ENCODE measurements around the gene ANTXR2.

ANTXR2 gene

DNA sequence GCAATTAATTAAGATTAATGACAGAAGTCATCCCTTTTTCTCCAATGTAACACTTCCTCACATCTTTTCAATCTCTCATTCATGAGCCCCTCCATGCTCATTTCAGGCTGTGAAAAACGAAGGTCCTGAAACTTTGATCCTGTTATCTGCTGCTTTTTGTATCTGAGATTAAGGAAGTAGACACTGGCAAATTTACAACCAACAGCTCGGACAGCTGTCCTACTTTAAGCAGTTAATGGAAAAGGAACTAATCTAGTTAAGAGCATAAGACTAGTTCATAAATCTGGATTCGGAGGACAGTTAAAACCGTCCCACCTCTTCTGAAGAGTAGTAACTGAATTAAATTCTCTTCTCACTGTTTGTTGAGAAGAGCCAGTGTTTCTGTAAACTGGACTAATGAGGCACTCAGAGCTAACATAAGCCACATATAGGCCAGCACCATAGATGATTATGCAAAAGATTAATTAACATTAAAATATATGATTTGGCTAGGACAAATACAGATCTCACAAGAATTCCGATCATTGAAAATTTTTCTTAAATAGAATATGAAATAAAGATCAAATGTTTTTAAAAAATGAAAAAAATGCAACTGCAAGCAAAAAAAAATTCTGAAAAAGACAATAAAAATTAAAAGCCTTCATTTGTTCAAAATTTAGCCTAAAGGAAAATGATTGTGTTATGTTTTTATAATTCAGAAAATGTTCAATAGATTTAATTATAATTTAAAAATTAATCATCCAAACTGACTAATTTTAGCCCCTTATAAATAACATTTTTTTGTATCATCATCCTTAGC, 114.4 kb downstream of the ANTXR2 start:
- Histone ChIP-seq H3K27ac (no peak overlapping the region), H3K4me3 (no peak overlapping the region)

DNA sequence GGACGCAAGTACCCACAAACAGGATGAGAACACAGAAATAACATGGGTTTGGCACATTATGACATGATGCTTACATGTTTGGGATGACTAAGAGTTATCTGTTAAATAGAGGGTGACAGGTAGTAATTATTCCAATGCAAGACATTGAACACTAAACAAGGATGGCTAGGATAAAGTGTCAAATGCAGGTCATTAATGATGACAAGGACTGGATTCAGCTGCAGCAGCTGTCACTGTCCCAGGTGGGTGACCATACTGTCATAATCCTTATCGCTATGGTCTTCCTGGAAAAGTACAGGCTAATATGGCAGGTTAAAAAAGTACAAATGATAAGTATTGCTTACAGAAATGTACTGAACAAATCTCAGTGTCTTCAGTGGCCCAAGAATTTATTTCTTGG, 123.9 kb downstream of the ANTXR2 start:
- Histone ChIP-seq H3K27ac (no peak overlapping the region), H3K4me3 (no peak overlapping the region)

DNA sequence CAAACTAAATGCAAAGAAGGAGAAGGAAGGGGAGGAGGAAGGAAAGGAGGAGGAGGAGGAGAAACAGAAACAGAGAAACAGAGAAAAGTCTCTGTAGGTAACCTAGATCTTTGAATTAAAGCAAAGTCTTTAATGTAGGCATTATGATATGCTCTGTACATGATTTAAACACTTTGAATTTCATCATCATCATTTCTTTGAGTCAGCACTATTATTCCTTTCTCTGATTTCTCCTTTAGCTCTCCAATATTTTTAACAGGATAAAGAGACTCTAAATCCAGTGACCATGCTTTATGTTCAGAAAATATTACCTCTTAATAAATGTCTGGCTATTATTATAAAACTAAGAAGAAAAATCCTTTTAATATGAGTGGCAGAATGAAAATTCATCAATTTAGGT, 124.3 kb downstream of the ANTXR2 start:
- Histone ChIP-seq H3K27ac (no peak overlapping the region), H3K4me3 (no peak overlapping the region)

DNA sequence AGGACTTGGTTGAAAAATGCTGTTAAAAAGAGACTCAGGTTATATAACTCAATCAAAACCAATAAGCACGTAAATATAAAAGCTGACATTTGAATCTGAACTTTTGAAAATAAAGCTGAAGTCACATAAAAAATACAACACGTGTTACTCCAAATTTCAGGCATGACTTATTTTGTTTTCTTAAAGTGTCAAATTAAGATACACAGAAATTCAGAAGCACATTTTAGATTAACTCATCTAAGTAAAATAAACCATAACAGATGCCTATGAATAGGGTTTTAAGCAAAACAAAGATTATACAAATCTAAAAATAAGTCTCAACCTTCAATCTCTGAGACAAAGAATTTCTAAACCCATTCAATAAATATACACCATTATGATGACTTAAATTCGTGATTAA, 124.8 kb downstream of the ANTXR2 start:
- no peak overlapping the region for H3K27ac ChIP-seq

DNA sequence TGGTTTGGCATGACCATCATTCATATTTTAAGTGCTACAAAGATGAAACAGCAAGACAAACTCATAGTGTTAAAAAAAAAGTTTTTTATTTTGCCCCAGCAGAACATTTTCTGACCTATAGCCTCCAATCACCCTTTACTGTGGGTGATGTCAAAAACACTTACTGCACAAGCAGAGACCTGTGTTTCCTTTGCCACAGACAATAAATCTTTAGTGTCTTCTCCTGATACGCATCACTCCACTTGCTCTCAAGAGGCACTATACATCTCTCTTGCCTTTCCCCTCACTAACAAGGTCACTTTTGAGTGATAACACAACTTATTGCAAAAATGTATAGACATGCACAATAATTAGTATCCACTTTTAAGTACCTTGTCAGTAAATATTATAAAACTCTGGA, 125.6 kb downstream of the ANTXR2 start:
- no peak overlapping the region for H3K4me3 ChIP-seq
- no peak overlapping the region for H3K27ac ChIP-seq

More for the DNA sequence above, 124.8 kb downstream of the ANTXR2 start:
- no peak overlapping the region for H3K4me3 ChIP-seq

DNA sequence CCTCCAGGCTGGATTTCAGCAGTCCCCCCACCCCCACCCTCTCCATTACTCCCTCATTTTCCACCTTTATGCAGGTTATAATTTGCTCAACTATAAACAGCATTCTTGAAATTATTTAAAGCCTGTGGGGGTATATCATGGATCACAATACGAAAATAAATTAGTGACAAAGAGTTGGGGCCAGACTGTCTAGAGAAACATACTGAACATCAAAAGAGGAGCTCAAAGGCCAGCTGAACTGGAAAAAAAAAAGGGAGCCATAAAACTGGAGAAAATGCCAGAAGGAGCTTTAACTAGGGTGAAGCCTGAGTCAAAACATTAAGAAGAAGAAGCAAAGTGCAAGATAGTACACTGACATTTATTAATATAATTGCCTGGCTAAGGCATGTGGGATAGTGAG, 137.8 kb downstream of the ANTXR2 start:
- H3K27ac ChIP-seq, result no peak overlapping the region

DNA sequence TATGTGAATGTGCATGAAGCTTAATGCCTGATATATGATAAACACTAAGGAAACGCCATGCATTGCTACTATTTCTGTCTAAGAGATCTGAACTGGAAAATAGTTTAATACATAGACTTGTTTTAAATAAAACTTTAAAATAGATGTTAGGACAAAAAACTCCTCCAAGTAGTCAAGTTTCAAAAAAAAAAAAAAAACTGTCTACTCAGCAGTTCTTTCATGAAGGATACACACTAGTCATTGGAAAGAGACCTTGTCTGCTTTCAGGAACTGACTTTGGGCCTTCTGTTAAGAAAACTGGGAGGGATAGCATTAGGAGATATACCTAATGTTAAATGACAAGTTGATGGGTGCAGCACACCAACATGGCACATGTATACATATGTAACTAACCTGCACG, 138.4 kb downstream of the ANTXR2 start:
- no peak overlapping the region for H3K4me3 ChIP-seq
- no peak overlapping the region for H3K27ac ChIP-seq

More for the DNA sequence above, 137.8 kb downstream of the ANTXR2 start:
- H3K4me3 ChIP-seq, result no peak overlapping the region

DNA sequence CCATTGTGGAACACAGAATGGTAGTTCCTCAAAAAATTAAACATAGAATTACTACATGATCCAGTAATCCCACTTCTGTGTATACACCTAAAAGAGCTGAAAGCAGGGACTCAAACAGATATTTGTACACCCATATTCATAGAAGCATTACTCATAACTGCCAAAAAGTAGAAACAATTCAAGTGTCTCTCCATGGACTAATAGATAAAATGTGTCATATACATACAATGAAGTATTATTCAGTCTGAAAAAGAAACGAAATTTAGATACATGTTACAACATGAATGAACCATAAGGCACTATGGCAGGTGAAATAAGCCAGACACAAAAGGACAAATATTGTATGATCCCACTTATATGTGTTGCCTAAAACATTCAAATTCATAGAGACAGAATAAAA, 145.1 kb downstream of the ANTXR2 start:
- H3K27ac ChIP-seq, result no peak overlapping the region
- no peak overlapping the region for H3K4me3 ChIP-seq

DNA sequence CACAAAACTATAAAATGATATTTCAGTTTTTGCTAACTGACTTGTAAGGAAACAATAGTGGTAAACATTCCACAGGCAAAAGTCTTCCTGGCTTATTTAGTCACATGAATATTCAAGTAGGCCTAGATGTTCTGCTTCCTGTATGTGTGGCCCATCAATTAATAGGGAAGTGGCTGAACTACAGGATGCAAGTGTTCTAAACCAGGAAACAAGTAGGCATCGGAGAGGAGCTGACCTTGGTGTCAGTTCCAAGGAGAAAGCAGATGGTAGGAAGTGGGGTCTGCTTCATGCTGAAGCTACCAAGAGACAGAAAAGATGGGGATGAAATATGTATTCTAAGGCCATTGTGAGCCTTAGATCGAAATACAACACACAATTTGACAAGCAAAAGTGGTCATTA, 149.7 kb downstream of the ANTXR2 start:
- Histone ChIP-seq H3K4me3 (no peak overlapping the region), H3K27ac (no peak overlapping the region)

DNA sequence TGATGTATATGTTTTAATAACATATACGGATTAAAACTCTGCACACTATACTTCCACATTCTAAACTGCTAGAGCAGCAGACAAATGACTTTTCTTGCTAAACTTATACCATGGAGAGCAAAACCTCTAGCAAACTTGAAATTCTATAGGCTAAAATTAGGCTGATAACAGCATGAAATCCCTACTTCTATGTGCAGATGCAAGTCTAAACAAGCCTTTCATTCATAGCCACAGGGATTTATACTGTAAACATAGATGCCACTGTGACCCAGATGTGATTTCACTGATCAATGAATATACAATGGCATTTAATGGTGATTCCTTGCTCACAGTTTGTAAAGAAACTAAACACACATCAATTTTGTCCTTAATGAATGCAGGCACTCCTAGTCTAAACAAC, 151.0 kb downstream of the ANTXR2 start:
- Histone ChIP-seq H3K27ac (no peak overlapping the region), H3K4me3 (no peak overlapping the region)

DNA sequence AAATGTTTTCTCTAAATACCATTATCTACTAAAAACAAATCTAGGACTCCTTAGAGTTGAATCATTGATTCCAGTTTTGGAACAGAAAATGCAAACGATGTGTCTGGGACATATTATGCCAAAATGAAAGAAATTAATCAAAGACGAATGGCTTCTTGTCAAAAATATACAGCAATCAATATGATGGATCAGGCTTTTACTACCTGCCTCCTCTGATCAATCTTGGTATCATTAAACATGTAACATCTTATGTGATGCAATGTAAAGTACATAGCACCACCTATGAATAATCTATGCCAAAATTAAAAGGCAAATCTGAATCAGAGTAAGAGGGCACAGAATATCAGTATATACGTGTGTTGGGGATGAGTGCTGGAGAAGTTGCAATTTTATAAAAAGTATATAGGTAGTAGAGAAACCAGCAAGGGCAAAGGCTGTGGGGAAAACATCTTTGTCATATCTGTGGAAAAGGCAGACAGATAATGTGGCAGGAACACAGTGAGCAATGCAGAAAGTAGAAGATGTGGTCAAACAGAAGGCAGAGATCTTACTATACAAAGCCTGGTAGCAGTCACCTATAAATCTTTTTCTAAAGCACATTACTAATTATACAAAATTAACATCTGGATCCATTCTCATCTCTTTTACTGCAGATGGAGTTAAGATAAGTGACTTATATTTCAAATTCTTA, 152.7 kb downstream of the ANTXR2 start:
- H3K27ac ChIP-seq, result no peak overlapping the region
- H3K4me3 ChIP-seq, result no peak overlapping the region

DNA sequence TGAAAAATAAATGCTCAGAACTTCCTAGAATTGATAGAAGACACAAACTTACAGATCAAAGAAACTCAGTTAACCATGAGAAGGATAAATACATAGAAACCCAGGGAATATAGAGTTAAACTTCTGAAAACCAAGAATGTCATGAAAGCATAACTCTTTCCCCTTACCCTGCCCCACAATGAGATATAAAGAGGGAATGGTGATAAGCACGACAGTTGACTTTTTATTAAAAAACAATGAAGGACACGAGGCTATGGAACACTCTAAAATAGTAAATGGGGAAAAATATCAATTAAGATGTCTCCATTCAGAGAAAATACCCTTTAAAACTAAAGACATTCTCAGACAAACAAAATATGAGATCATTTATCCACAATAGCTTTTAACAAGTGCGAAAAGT, 154.7 kb downstream of the ANTXR2 start:
- Histone ChIP-seq H3K4me3 (no peak overlapping the region), H3K27ac (no peak overlapping the region)

DNA sequence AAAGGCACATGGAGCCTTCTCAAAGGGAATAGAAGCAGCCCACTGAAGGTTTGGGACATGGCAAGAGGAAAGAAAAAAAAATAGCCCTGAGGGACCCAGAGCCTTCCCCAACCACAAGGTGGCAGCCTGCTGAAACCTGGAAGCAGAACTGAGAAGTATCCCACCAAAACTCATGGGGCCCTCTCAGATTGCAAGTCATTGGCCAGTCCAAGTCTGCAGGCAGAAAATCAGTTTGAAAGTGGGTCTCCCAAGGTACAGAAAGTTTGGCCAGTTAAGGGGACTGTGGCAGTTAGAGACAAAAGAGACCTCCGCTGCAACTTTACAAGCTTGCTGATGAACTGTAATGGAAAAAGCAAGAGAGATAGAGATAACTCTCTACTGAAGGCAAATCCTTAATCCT, 155.8 kb downstream of the ANTXR2 start:
- Histone ChIP-seq H3K4me3 (no peak overlapping the region), H3K27ac (no peak overlapping the region)

DNA sequence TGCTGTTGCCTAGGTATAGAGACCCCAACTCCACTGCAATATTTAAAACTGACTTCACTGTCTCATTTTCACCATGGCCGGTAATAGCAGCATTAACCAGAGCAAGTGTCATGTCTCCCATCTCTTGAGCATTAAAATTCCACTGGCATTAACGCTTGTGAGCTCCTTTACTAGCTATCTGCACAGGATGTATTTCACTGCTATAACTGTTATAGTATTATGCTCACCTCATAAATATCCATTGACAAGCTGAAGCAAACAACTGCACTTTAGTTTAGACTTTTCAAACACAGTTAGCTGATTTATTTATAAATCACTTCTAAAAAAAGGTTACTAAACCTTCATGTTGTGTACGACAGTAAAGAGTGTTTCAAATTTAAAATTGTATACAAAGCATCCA, 157.8 kb downstream of the ANTXR2 start:
- Histone ChIP-seq H3K4me3 (no peak overlapping the region), H3K27ac (no peak overlapping the region)

DNA sequence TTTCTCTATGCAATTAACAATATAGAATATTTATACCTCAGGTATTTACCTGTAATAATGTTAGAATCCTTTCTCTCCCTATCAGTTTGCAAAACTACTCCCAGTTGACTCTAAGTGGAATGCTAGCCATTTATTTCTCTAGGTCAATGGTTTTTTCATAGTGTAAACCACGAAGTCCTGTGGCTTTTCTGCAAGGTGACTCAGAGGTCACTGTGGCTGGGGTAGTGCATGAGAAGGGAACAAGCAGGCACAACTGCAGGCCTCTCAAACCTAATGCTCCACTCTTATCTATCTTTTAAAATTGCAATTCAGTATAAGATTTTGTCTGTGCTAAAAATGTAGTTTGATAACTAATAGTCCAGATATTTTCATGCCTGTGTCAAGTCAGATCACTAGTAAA, 159.4 kb downstream of the ANTXR2 start:
- Histone ChIP-seq H3K27ac (no peak overlapping the region), H3K4me3 (no peak overlapping the region)

DNA sequence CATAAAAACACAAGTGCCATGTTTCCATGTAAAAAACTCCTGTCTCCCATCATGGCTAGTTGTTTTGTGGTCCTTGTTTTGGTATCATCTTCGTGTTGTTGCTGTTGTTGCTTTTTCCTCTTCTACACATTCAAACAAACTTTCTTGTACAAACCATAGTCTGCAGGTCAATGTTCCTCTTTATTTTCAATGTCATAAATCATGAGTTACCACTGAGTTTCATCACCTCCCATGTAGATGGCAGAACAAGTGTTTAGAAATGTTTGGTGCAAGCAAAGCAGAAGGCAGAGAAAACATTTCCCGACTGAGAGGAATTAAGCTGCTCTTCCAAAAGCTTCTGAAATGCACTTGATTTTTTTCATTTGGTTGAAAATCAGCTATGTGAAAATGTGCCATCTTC, 166.0 kb downstream of the ANTXR2 start:
- Histone ChIP-seq H3K4me3 (no peak overlapping the region), H3K27ac (no peak overlapping the region)

DNA sequence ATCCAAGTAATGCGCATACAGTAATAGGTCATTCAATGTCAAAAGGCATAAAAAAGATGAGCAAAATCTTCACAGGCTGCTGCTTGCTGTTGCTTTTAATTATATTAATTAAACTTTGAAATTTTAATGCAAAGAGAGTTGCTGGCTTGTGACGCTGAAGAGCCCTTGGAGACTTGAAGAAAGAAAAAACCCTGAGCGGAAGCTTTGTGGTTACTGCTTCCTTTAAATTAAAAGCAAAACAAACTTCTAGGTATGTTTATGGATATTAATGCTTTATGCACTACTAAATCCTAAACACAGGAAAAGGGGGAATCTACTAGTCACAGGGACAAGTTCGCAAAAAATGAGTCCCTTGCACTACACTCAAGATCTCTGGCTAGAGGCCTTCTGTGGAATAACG, 166.7 kb downstream of the ANTXR2 start:
- Histone ChIP-seq H3K27ac (no peak overlapping the region), H3K4me3 (no peak overlapping the region)

DNA sequence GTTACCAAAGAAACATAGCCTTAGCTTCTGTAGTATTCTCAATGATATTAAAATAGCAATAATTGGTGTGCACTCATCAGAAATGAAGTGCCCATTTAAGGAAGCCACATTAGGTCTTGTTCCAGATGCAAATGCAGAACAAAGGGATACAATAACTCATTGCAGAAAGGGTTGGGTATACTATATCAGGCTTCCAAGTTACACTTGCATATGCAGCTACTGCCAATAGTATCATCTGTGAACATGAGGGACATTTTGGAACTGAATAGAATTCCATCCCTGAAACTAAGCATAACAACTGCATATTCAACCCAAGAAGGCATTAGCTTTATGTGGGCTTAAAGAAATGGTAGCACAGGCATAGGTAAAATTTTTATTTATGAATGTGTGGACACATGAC, 167.8 kb downstream of the ANTXR2 start:
- Histone ChIP-seq H3K27ac (no peak overlapping the region), H3K4me3 (no peak overlapping the region)

DNA sequence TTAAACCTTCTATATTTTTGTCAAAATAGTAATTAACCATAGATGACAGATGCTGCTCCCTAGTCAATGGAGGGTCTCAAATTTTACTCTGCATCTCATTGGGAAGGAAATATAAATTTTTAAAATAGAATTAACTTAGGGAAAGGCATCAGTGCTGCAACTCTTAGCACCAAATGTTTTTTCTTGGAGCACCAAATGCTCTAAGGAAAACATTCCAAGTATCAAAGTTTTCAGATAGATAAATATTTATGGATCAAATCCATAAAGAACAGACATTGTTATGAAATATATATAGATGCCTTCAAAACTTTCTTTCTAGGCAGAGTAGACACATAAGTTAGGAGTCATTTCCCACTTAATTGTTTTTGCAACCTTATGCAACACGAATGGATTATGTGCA, 168.7 kb downstream of the ANTXR2 start:
- Histone ChIP-seq H3K27ac (no peak overlapping the region), H3K4me3 (no peak overlapping the region)

DNA sequence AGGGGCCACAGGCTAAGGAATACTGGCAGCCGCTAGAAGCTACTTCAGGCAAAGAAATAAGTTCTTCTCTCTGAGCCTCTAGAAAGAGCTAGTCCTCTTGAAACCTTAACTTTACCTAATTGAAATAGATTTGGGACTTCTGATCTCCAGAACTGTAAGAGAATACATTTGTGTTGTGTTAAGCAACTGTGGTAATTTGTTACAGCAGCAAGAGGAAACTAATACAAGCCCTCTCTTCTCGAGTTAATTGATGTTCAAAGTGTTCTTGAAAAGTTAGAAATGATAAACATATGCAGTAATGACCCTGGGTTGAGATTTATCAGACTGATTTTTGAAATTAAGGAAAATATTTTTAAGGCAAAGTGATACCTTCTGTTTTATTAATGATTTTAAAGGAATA, 172.8 kb downstream of the ANTXR2 start:
- no peak overlapping the region for H3K27ac ChIP-seq
- no peak overlapping the region for H3K4me3 ChIP-seq

DNA sequence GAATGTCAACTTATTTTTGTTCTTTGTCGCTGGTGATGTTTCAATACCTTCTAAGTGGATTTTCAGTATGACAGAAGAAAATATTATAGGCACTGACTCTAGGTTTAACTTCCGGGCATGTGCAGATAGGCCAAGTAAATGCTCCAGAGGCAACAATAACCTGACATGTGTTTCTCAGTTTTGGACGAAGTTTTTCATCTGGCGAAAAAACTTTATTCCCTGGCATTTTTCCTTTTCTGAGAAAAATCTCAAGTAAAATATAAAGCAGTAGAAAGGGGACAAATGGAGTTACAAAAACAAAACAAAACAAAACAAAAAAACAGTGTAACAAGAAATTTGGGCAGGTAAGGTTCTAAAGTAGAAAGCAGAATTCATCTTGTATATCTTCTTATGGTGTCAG, 173.5 kb downstream of the ANTXR2 start:
- Histone ChIP-seq H3K27ac (no peak overlapping the region), H3K4me3 (no peak overlapping the region)

DNA sequence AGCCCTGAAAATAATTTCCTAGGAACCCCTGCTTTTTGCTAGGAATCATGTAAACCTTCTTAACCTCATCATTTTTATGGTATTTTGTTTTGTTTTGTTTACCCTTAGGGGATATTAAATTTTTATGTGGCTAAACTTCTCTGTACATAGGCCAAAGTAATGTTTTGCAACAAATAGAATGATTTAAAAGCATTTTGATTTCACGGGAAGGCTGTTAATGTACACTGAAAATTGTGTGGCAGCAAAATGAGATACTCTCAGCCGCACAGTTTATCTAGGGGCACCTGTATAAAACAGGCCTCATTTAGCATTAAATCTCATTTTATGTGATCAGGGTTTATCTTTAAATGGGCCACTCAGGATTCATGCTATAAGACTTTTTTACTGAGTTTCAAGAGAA, 175.0 kb downstream of the ANTXR2 start:
- Histone ChIP-seq H3K4me3 (no peak overlapping the region), H3K27ac (no peak overlapping the region)

All from skin epidermis (tissue), 12 donors.